ENCODE results near the gene GRK1.
"Not testable (repeated sequence)": the region's sequence is repeated elsewhere in the genome, so short reads cannot be mapped to it uniquely, and the experiment has no call there.

Gene GRK1

DNA sequence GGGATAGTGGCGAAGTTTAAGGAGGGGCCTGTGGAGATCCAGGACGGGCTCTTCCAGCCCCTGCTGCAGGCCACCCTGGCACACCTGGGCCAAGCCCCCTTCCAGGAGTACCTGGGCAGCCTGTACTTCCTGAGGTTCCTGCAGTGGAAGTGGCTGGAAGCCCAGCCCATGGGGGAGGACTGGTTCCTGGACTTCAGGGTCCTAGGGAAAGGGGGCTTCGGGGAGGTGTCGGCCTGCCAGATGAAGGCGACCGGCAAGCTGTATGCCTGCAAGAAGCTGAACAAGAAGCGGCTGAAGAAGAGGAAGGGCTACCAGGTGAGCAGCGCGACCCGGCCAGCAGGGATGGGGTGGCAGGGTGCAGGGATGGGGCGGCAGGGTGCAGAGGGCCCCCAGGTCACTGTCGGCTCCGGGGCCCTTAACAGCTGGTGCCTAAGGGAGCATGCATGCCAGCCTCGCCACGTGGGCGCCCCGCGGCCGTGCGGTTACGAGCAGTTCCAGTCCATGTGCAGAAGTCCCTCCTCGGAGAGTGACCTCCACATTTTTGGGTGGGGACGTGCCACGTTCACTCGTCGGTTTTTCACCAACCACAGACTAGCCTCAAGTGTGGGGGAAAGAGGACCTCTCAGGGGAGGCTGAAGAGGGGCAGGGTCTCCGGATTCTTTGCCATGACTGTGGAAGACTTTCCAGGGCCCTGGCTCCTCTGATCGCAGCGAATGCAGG, 912 bp downstream of the GRK1 start:
- no peak for DNase-seq

DNA sequence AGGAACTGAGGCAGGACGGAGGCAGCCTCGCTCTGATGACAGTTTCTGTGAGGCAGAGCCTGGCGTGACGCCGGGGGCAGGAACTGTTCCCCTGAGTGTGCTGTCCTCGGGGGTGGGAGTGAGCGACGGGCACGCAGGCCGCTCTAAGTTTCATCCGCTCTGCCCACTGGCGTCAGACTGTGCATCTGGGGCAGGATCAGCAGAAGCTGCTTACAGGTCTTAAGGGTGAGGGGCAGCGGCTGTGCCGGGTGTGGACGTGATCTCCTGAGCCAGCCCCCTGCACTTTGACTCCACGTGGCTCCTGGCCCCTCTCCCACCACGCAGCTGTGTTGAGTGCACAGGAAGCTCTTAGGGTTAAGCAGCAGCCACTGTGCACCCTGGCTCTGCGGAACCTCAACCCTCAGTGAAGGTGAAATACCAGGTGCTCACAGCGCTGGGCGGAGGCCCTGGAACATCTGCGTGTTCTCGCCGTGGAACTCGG, 1.5 kb downstream of the GRK1 start:
- no peak for DNase-seq

DNA sequence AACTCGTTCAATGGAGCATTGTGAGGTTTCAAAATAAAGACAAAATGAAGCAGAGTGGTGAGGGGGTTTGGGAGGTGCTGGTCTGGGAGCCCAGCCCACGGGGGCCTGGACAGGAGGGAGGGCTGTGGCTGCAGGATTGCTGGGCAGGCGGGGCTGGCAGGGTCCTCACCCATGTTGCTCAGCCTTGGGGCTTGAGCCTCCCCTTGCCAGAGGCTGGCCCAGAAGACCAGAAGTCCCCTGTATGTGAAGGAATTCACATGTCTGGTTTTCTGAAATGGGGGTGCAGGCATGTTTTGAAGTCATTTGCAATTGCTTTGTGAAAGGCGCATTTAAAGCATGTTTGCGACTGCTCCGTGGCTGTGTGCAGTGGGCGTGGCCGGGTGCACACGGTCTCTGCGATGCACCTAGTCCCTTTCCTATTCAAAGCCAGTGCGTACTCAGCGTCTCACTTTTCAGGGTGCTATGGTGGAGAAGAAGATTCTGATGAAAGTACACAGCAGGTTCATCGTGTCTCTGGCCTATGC, 2.3 kb downstream of the GRK1 start:
- DNase-seq: no peak

DNA sequence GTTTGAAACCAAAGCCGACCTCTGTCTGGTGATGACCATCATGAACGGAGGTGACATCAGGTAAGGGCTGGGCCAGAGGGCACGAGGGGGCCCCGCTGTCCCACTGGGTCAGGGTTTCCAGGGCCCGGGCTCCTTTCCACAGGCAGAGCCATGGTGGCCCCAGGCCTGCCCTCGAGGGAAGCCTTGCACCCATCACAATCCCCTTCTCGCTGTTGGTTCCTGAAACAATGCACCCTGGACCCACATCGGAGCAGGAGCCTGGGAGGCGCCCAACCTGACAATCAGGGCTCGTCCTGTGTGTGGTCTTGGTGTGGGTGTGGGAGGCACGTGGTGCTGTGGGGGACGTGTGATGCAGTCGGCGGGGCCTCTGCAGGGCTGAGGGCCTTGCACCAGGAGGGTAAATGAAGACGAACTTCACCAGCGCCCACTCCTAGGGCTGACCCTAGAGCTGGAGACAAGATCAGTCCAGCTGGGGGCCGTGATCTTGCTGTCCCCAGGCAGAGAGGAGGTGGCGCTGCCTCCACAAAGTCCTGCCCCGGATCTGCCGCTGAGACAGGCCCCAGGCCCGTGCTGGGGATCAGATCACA, 2.8 kb downstream of the GRK1 start:
- DNase-seq: no peak

DNA sequence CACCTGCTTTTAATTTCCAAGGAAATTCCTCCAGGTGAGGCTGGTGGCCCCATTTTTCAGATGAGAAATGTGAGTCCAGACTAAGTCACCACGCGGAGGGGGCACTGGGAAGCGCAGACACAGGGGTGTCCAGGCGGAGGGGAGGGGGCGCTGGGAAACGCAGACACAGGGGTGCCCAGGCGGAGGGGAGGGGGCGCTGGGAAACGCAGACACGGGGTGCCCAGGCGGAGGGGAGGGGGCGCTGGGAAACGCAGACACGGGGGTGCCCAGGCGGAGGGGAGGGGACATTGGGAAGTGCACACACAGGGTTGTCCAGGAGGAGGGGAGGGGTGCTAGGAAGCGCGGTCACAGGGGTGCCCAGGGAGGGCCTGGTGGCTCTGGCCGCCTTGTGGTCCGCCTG, 3.5 kb downstream of the GRK1 start:
- no peak for DNase-seq

DNA sequence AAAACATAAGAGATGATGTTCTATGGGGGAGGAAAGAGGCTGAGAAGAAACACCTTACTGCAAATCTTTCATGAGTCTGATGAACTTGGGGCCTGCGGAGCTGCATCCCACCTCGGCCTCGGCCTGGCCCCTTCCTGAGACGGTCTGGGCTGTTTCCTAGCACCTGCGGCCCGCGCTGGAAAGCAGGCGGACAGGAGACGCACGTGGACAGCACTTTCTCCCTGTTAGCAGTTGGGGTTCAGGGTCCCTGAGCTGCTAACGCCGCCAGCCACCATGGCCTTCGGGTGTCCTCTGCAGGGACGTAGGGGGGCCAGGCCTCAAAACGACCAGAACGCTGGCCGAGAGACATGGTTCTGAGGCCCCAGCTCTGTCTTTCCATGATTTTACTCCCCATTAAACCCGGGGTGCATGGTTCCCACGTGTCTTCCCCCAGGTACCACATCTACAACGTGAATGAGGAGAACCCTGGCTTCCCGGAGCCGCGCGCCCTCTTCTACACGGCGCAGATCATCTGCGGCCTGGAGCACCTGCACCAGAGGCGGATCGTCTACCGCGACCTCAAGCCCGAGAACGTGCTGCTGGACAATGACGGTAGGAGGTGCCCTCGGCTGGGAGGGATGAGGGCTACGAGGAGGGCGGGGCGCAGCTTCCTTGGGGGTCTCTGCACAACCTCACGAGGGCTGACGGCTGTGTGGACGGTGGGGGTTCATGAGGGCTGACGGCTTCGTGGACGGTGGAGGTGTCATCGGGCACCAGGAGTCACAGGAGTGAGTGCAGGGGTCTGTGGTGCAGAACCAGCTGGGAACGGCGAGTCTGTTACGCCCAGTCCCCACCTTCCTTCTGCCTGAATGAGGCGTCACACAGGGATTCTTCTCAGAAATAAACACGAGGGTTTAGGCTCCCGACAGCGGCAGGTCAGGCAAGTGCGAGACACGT, 4.3 kb downstream of the GRK1 start:
- no peak for DNase-seq

DNA sequence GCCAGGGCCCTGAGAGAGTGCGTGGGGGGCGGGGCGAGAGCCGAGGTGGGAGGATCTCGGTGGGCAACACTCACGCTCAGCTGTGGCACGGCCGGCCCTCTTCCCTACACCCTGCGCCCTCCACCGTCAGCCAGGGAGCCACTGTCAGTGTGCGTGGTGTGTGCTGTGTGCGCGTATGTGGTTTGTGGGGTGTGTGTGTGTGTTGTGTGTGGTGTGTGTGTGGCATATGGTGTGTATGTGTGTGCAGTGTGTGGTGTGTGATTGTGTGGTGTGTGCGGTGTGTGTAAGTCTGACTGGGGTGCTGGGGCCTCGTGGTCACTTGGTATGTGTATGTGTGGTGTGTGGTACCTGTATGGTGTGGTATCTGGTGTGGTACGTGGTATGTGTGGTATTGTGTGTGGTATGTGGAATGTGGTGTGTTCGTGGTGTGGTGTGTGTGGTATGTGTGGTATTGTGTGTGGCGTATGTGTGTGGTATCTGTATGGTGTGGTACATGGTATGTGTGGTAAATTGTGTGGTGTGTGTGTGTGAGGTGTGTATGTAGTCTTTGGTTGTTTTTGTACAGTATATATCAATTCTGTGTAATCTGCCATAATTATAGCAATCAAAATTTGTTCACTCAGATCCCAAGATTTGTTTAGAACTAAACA, 5.1 kb downstream of the GRK1 start:
- DNase-seq: no peak

DNA sequence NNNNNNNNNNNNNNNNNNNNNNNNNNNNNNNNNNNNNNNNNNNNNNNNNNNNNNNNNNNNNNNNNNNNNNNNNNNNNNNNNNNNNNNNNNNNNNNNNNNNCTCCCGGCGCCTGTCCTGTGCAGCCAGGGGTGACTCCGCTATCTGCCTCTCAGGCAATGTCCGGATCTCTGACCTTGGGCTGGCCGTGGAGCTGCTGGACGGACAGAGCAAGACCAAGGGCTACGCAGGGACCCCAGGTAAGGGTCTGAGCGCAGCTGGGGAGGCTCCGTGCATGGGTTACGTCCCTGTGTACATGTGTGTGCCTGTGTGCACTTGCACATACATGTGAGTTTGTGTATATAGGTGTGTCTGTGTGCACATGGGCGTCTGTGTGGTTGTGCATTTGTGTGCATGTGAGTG, 55.9 kb downstream of the GRK1 start:
- DNase-seq: no peak

DNA sequence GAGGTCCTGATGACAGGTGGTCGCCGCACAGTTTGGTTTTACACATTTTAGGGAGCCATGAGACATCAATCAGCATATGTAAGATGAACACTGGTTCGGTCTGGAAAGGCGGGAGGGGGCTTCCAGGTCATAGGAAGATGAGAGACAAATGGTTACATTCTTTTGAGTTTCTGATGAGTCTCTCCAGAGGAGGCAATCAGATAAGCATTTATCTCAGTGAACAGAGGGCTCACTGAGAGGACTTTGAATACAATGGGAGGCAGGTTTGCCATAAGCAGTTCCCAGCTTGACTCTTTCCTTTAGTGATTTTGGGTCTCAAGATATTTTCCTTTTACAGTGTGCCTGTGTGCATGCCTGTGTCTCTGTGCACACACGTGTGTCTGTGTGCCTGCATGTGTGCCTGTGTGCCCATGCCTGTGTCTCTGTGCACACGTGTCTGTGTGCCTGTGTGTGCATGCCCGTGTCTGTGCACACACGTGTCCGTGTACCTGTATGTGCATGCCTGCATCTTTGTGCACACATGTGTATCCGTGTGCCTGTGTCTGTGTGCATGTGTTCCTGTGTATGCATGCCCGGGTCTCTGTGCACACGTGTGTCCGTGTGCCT, 56.5 kb downstream of the GRK1 start:
- DNase-seq: no peak

DNA sequence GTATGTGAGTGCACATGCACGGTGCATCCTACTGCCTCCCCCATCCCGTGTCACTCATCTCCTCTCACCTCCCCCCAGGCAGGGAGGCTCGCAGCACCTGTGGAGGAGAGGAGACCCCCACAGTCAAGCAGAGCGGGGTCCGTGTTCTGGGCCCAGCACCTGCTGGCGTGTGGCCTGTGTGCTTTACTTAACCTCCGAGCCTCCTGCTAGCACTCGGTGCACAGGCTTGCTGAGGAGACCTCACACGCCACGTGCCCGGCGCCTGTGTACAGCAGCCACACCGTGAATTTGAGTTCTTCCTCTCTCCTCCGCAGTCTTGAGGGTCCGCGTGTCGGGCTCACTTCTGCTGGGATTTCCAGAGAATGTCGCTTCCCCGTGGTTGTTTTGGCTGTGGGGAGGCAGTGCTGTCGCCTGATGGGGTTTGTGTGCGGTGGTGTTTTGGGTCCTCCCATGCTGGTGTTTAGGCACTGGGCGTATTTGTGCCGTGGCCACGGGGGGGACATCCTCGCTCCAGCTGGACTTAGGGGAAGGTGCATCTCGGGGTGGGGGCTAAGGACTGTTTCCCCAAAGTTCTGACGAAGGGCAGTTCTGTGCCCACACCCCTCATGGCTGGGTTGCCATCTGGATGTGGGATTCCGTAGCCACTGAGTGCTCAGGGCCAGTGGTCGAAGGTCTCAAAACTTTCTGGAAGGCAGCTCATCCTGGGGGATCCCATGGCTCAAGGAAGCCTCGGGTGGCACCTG, 57.2 kb downstream of the GRK1 start:
- no peak for DNase-seq

DNA sequence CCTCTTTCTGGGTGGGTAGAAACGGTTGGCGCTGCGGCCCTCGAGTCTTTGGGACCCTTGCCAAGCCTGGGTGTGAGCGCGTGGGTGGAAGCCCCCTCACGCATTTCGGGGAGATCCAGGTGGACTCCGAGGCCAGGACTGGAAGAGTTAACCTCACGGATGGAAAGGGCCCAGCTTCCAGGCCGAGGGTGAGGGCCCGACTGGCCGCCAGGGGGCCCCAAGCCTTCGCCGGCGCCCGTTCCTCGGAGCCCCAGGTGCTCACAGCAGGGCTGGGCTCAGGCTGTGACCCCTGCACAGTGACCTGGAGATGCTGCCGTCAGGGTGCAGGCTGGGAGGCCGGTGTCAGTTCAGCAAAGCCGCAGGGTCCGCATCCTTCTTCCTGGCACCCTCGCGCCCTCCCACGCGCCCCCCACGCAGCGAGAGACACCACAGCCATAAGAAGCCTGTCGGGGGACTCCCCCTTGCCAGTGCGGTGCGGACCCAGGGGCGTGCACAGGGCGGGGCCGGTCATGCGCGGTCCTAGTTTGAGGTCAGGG, 57.8 kb downstream of the GRK1 start:
- DNase-seq: peak; percentile 78

DNA sequence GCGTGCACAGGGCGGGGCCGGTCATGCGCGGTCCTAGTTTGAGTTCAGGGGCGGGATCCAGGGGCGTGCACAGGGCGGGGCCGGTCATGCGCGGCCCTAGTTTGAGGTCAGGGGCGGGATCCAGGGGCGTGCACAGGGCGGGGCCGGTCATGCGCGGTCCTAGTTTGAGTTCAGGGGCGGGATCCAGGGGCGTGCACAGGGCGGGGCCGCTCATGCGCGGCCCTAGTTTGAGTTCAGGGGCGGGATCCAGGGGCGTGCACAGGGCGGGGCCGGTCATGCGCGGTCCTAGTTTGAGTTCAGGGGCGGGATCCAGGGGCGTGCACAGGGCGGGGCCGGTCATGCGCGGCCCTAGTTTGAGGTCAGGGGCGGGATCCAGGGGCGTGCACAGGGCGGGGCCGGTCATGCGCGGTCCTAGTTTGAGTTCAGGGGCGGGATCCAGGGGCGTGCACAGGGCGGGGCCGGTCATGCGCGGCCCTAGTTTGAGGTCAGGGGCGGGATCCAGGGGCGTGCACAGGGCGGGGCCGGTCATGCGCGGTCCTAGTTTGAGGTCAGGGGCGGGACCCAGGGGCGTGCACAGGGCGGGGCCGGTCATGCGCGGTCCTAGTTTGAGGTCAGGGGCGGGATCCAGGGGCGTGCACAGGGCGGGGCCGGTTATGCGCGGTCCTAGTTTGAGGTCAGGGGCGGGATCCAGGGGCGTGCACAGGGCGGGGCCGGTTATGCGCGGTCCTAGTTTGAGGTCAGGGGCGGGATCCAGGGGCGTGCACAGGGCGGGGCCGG, 58.5 kb downstream of the GRK1 start:
- DNase-seq: not testable (repeated sequence)

DNA sequence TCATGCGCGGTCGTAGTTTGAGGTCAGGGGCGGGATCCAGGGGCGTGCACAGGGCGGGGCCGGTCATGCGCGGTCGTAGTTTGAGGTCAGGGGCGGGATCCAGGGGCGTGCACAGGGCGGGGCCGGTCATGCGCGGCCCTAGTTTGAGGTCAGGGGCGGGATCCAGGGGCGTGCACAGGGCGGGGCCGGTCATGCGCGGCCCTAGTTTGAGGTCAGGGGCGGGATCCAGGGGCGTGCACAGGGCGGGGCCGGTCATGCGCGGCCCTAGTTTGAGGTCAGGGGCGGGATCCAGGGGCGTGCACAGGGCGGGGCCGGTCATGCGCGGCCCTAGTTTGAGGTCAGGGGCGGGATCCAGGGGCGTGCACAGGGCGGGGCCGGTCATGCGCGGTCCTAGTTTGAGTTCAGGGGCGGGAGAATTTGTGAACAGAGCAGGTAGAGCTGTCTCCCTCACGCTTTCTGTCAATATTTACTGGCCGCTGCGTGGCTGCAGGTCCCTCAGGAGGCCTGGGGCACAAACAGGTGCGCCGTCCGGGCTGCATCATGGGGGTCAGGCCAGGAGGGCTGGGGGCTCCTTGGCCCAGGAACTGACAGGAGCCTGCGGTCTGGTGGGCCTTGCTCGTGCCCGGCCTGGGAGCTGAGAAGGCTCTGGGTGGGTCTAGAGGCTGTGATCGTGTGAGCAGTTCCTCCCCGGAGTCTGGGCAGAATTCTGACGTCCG, 59.2 kb downstream of the GRK1 start:
- DNase-seq: peak; percentile 29

DNA sequence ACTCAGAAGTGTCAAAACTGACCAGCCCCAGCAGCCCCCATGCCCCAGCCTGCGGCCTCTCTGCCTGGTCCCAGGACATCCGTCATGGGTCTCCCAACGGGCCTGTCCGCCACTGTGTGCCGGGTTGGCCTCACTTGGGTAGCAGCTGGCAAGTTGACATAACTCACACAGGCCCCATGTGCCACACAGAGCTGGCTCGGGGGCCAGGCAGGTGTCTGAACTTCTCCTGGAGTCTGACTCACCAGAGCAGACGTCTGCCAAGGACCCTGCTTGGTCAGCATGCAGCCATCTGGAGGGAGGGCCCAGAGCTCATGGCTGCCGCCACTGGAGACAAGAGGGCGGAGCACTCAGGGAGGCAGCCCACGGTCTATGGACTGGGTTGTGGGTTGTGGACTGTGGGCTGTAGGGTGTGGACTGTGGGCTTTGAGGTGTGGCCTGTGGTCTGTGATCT, 60.0 kb downstream of the GRK1 start:
- peak; percentile 62 for DNase-seq

DNA sequence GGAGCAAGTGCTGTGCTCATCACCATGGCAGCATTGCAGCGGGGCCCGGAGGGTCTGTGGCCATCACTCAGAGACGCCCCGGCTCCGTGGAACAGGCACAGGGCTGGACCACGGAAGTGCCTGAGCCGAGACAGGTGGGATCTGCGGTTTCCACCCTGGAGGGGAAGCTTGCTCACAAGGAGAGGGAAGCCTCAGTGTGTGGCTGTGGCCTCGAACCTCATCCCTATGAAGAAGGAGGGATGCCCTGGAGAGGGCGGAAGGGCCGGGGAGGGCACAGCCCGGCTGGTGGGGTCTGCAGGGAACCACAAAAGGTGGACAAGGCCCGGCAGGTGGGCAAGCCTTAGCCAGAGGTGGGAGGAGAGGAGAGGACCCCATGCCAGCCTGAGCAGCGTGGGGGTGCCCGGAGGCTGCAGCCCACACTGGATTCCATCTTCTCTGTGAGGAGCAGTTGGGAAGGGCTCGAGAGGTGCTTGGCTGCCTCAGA, 61.6 kb downstream of the GRK1 start:
- no peak for DNase-seq

DNA sequence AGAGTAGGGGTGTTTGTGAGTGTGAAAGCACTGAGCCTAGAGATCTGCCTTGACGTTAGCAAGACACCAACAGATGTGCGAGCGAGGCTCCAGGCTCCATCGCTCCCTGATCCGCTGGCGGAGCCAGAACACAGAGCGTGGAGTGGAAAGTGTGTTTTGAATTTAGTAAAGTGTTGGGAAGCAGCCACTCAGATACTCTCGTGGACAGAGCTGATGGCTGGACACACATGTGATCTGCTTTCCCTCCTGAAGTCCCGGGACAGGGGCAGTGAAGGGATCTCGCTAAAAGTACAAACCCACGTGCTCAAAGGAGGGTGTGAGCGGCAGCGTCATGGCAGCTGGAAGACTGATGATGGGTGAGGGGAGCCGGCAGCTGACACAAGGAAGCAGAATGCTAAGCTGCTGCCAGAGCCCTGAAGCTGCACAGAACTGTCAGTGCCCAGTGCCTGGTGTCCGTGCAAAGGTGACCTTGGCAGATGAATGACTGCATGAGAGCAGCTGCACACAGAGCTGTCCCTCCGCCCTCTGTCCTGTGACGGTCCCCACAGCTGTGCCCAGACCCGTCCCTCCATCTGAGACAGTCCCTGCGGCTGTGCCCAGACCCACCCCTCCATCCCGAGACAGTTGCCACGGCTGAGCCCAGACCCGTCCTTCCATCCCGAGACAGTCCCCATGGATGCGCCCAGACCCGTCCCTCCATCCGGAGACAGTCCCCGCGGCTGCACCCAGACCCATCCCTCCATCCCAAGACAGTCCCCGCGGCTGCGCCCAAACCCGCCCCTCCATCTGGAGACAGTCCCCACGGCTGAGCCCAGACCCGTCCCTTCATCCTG, 62.4 kb downstream of the GRK1 start:
- peak; percentile 83 for DNase-seq

DNA sequence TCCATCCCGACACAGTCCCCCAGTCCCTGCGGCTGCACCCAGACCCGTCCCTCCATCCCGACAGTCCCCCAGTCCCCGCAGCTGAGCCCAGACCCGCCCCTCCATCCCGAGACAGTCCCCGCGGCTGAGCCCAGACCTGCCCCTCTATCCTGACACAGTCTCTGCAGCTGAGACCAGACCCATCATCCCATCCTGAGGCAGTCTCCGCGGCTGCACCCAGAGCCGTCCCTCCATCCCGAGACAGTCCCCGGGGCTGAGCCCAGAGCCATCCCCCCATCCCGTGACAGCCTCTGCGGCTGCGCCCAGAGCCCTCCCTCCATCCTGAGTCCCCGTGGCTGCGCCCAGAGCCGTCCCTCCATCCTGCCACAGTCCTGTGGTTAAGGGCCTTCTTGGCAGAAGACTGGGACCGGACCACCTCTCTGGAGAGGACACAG, 63.3 kb downstream of the GRK1 start:
- no peak for DNase-seq

DNA sequence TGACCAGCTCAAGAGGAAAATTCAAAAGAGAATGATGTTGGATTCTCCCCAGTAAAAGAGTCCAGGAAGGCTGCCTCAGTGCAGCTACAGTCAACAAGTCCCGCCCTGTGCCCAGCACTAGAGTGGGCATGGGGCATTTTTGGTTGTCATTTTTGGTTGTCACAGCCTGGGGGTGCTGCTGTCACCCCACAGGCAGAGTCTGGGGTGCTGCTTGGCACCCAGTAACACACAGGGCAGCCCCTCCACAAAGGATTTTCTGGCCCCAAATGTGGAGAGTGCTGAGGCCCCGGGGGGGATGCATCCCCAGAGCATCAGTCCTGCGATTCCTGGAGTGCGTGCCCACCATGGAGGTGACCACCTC, 63.8 kb downstream of the GRK1 start:
- no peak for DNase-seq

Data from SHP77 treated with DMSO at 0.1 percent for 48 hours (cell line).